Astrocyte (in vitro differentiated cells and primary cell): Measurements from ENCODE around the gene RNF150.

Experiments
- CTCF ChIP-seq: IDR thresholded peaks from 2 replicates; pipeline ENCODE4 v1.5.1; 2011; ENCODE audit warnings: low read depth, mild to moderate bottlenecking, inconsistent platforms, low read length, moderate library complexity; ENCODE audit not compliant: insufficient read depth
- EZH2 ChIP-seq: IDR thresholded peaks from 2 replicates; pipeline ENCODE4 v1.6.1; 2012; ENCODE audit warnings: mild to moderate bottlenecking, low read length, inconsistent platforms; ENCODE audit not compliant: insufficient read depth

- TF ChIP-seq CTCF (no peak), EZH2 (no peak)
Observed at GRCh38 chr4:141003193-141003592, 130.1 kb downstream of the RNF150 start.
